ENCODE results near the gene ADGRA3.
"Not testable (repeated sequence)": the region's sequence is repeated elsewhere in the genome, so short reads cannot be mapped to it uniquely, and the experiment has no call there.

The ADGRA3 gene

GRCh38 chr4:22478426-22478825 lies 37.4 kb downstream of the ADGRA3 start:
- DNase-seq = no peak

GRCh38 chr4:22477813-22478182 lies 38.1 kb downstream of the ADGRA3 start:
- no peak for DNase-seq

GRCh38 chr4:22477136-22477812 lies 38.6 kb downstream of the ADGRA3 start:
- DNase-seq = no peak

GRCh38 chr4:22476011-22476410 lies 39.9 kb downstream of the ADGRA3 start:
- DNase-seq = no peak

- DNase-seq = not testable (repeated sequence)
Measured at GRCh38 chr4:22475311-22475646, 40.6 kb downstream of the ADGRA3 start.

GRCh38 chr4:22474636-22475310 lies 41.1 kb downstream of the ADGRA3 start:
- DNase-seq = no peak

GRCh38 chr4:22473268-22473667 lies 42.6 kb downstream of the ADGRA3 start:
- DNase-seq = no peak

- no peak for DNase-seq
Measured at GRCh38 chr4:22471999-22472461, 43.8 kb downstream of the ADGRA3 start.

GRCh38 chr4:22471419-22471818 lies 44.4 kb downstream of the ADGRA3 start:
- no peak for DNase-seq

- DNase-seq = no peak
Measured at GRCh38 chr4:22466581-22466980, 49.3 kb downstream of the ADGRA3 start.

- no peak for DNase-seq
Measured at GRCh38 chr4:22465996-22466395, 49.9 kb downstream of the ADGRA3 start.

GRCh38 chr4:22465349-22465748 lies 50.5 kb downstream of the ADGRA3 start:
- no peak for DNase-seq

- no peak for DNase-seq
Measured at GRCh38 chr4:22463179-22463578, 52.7 kb downstream of the ADGRA3 start.

GRCh38 chr4:22462688-22463087 lies 53.2 kb downstream of the ADGRA3 start:
- DNase-seq = no peak

GRCh38 chr4:22460266-22460665 lies 55.6 kb downstream of the ADGRA3 start:
- no peak for DNase-seq

- DNase-seq = no peak
Measured at GRCh38 chr4:22458098-22458497, 57.8 kb downstream of the ADGRA3 start.

- no peak for DNase-seq
Measured at GRCh38 chr4:22457348-22457747, 58.5 kb downstream of the ADGRA3 start.

GRCh38 chr4:22456291-22456690 lies 59.6 kb downstream of the ADGRA3 start:
- no peak for DNase-seq

GRCh38 chr4:22454955-22455354 lies 60.9 kb downstream of the ADGRA3 start:
- no peak for DNase-seq

- DNase-seq = no peak
Measured at GRCh38 chr4:22454216-22454838, 61.5 kb downstream of the ADGRA3 start.

- no peak for DNase-seq
Measured at GRCh38 chr4:22444813-22445212, 71.1 kb downstream of the ADGRA3 start.

- DNase-seq = no peak
Measured at GRCh38 chr4:22442956-22443355, 72.9 kb downstream of the ADGRA3 start.

- DNase-seq = no peak
Measured at GRCh38 chr4:22440999-22441398, 74.9 kb downstream of the ADGRA3 start.

- DNase-seq = no peak
Measured at GRCh38 chr4:22439947-22440346, 75.9 kb downstream of the ADGRA3 start.
